ENCODE measurements around the gene ZNF462. TPM values are rescaled to one million over a fixed set of nuclear protein-coding genes. Genes with fewer than 3 reads are reported as not detected.

ZNF462 gene
- total RNA-seq, 3 donors from 2014 or later (not counting 1 experiment from before 2014, with no cell fraction given), result 0.33 to 0.93 (median 0.35) TPM

GRCh38 chr9:107033966-107034365, 171.0 kb downstream of the ZNF462 start:
- Histone ChIP-seq H3K4me1 (ENCODE audit: control insufficient read depth, insufficient read depth, low read length) (no peaks in the 10 kb centered on the region), H3K9me3 (ENCODE audit: control insufficient read depth, insufficient read depth, low read length) (no peaks in the 10 kb centered on the region), H3K27me3 (ENCODE audit: control insufficient read depth, insufficient read depth, low read length) (no peaks in the 10 kb centered on the region), H3K36me3 (ENCODE audit: control insufficient read depth, insufficient read depth, low read length) (no peaks in the 10 kb centered on the region), H3K4me3 (ENCODE audit: low read length) (no peak overlapping the region), H3K27ac (ENCODE audit: low read length) (no peak overlapping the region)
- H3K4me3 Mint-ChIP-seq, result no peak overlapping the region
- no peaks in the 10 kb centered on the region for H3K4me1 Mint-ChIP-seq
- no peaks in the 10 kb centered on the region for H3K36me3 Mint-ChIP-seq
- TF ChIP-seq CTCF (IDR thresholded peaks at IDR 0.05), result no peak
- no peak overlapping the region for H3K27ac Mint-ChIP-seq
- peaks cover 2 to 4% of the 10 kb centered on the region in 2 donors for H3K9me3 Mint-ChIP-seq
- DNase-seq, result no peak
- WGBS (ENCODE audit: insufficient coverage), result 48% methylated on average over 3 of the region's 3 CpGs
- ATAC-seq, result no peak
- intact Hi-C loops (cut with micrococcal nuclease), result no loop called here
- H3K27me3 Mint-ChIP-seq (ENCODE audit: low read depth in 2 of 2), result peaks cover 0 to 6% of the 10 kb centered on the region in 2 donors

GRCh38 chr9:107034831-107035230, 171.9 kb downstream of the ZNF462 start:
- H3K4me1 ChIP-seq (ENCODE audit: control insufficient read depth, insufficient read depth, low read length), result no peaks in the 10 kb centered on the region
- 78% methylated on average over 5 of the region's 5 CpGs for WGBS (ENCODE audit: insufficient coverage)
- ATAC-seq (no peak), DNase-seq (no peak)
- no peaks in the 10 kb centered on the region for H3K9me3 ChIP-seq (ENCODE audit: control insufficient read depth, insufficient read depth, low read length)
- H3K9me3 Mint-ChIP-seq, result peaks cover 2 to 4% of the 10 kb centered on the region in 2 donors
- TF ChIP-seq CTCF (IDR thresholded peaks at IDR 0.05), result no peak
- H3K27ac ChIP-seq (ENCODE audit: low read length), result no peak overlapping the region
- H3K27me3 Mint-ChIP-seq (ENCODE audit: low read depth in 2 of 2), result peaks cover 0 to 6% of the 10 kb centered on the region in 2 donors
- H3K4me3 Mint-ChIP-seq, result no peak overlapping the region
- H3K36me3 Mint-ChIP-seq, result no peaks in the 10 kb centered on the region
- H3K27ac Mint-ChIP-seq, result no peak overlapping the region
- no peak overlapping the region for H3K4me3 ChIP-seq (ENCODE audit: low read length)
- H3K27me3 ChIP-seq (ENCODE audit: control insufficient read depth, insufficient read depth, low read length), result no peaks in the 10 kb centered on the region
- H3K4me1 Mint-ChIP-seq, result no peaks in the 10 kb centered on the region
- H3K36me3 ChIP-seq (ENCODE audit: control insufficient read depth, insufficient read depth, low read length), result no peaks in the 10 kb centered on the region
- intact Hi-C loops (cut with micrococcal nuclease), result no loop called here

- ATAC-seq (no peak), DNase-seq (no peak)
- intact Hi-C loops (cut with micrococcal nuclease), result no loop called here
- no peaks in the 10 kb centered on the region for H3K4me1 ChIP-seq (ENCODE audit: control insufficient read depth, insufficient read depth, low read length)
- no peak overlapping the region for H3K4me3 Mint-ChIP-seq
- peaks cover 0 to 8% of the 10 kb centered on the region in 2 donors for H3K27me3 Mint-ChIP-seq (ENCODE audit: low read depth in 2 of 2)
- WGBS (ENCODE audit: insufficient coverage), result 91% methylated on average over 4 of the region's 4 CpGs
- H3K27me3 ChIP-seq (ENCODE audit: control insufficient read depth, insufficient read depth, low read length), result no peaks in the 10 kb centered on the region
- no peak for TF ChIP-seq CTCF (IDR thresholded peaks at IDR 0.05)
- H3K27ac ChIP-seq (ENCODE audit: low read length), result no peak overlapping the region
- H3K9me3 Mint-ChIP-seq, result peaks cover 2 to 4% of the 10 kb centered on the region in 2 donors
- no peaks in the 10 kb centered on the region for H3K36me3 Mint-ChIP-seq
- H3K4me3 ChIP-seq (ENCODE audit: low read length), result no peak overlapping the region
- no peaks in the 10 kb centered on the region for H3K36me3 ChIP-seq (ENCODE audit: control insufficient read depth, insufficient read depth, low read length)
- H3K27ac Mint-ChIP-seq, result no peak overlapping the region
- no peaks in the 10 kb centered on the region for H3K9me3 ChIP-seq (ENCODE audit: control insufficient read depth, insufficient read depth, low read length)
- no peaks in the 10 kb centered on the region for H3K4me1 Mint-ChIP-seq
Observed at GRCh38 chr9:107036367-107036766, 173.4 kb downstream of the ZNF462 start.

- Mint-ChIP-seq H3K4me1 (no peaks in the 10 kb centered on the region), H3K9me3 (no peaks in the 10 kb centered on the region), H3K27ac (no peak overlapping the region), H3K27me3 (ENCODE audit: low read depth in 2 of 2) (peaks cover 0 to 4% of the 10 kb centered on the region in 2 donors), H3K36me3 (no peaks in the 10 kb centered on the region), H3K4me3 (no peak overlapping the region)
- H3K9me3 ChIP-seq (ENCODE audit: control insufficient read depth, insufficient read depth, low read length), result no peaks in the 10 kb centered on the region
- no peaks in the 10 kb centered on the region for H3K4me1 ChIP-seq (ENCODE audit: control insufficient read depth, insufficient read depth, low read length)
- ATAC-seq (no peak), DNase-seq (no peak)
- no peaks in the 10 kb centered on the region for H3K36me3 ChIP-seq (ENCODE audit: control insufficient read depth, insufficient read depth, low read length)
- no peak overlapping the region for H3K27ac ChIP-seq (ENCODE audit: low read length)
- TF ChIP-seq CTCF (IDR thresholded peaks at IDR 0.05), result no peak
- 72% methylated on average over 4 of the region's 4 CpGs for WGBS (ENCODE audit: insufficient coverage)
- H3K27me3 ChIP-seq (ENCODE audit: control insufficient read depth, insufficient read depth, low read length), result no peaks in the 10 kb centered on the region
- intact Hi-C loops (cut with micrococcal nuclease), result no loop called here
- H3K4me3 ChIP-seq (ENCODE audit: low read length), result no peak overlapping the region
Observed at GRCh38 chr9:107039542-107039941, 176.6 kb downstream of the ZNF462 start.
